Panc1 (cell line): ENCODE measurements around the gene ITPKB.

Experiments
- CTCF ChIP-seq: fragments of 450-650 bp; IDR thresholded peaks from 2 replicates; pipeline ENCODE4 v1.5.1; 2017; ENCODE audit warnings: mild to moderate bottlenecking
- REST ChIP-seq, 2 experiments: IDR thresholded peaks; 2 replicates each; pipeline ENCODE4 v1.6.1; 2011 to 2012; ENCODE audit warnings: low read depth in 2 of 2, control low read depth in 1 of 2, low read length in 1 of 2, mild to moderate bottlenecking in 1 of 2, moderate library complexity in 1 of 2; ENCODE audit not compliant: insufficient read depth in 1 of 2
- TCF7L2 ChIP-seq: IDR thresholded peaks from 2 replicates; pipeline ENCODE4 v1.6.1; 2011; ENCODE audit warnings: mild to moderate bottlenecking, low read depth, low read length, inconsistent platforms

- TF ChIP-seq CTCF (no peak), REST (IDR thresholded peaks at IDR 0.05; ENCODE audit: insufficient read depth in 1 of 2, low read depth in 2 of 2, low read length in 1 of 2) (no peak), TCF7L2 (no peak)
Observed at GRCh38 chr1:226692823-226693222, 46.3 kb downstream of the ITPKB start.
